ENCODE results near the gene HEATR5B. TPM values are rescaled to one million over a fixed set of nuclear protein-coding genes. Genes with fewer than 3 reads are reported as not detected.
A peak's percentile ranks its signal among the peaks of the same experiment; 100 is the strongest.
"Not testable (repeated sequence)": the region's sequence is repeated elsewhere in the genome, so short reads cannot be mapped to it uniquely, and the experiment has no call there.

HEATR5B gene
- polyA plus RNA-seq, 1 donor = 14.3 TPM

DNA sequence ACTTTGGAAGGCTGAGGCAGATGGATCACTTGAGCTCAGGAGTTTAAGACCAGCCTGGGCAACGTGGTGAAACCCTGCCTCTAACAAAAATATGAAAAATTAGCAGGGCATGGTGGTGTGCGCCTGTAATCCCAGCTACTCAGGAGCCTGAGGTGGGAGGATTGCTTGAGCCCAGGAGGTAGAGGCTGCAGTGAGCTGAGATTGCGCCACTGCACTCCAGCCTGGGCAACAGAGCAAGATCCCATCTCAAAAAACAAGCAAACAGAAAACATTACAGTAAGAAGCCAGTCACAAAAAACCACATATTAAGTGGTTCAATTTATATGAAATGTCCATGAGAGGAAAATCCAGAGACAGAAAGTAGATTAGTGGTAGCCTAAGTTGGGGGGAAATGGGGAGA is 105.2 kb downstream of the HEATR5B start:
- not testable (repeated sequence) for DNase-seq

DNA sequence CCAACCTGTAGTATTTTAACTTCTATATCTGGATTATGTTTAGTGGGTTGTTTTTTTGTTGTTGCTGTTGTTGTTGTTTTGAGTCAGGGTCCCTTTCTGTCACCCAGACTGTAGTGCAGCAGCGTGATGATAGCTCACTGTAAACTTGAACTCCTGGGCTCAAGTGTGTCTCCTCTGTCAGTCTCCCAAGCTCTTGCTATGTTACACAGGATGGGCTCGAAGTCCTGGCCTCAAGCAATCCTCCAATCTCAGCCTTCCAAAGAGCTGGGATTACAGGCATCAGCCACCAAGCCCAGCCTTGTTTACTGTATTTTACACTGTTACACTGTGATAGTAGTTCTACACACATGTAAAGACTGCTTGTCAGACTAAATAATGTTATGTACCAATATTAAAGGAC is 108.1 kb downstream of the HEATR5B start:
- no peak for DNase-seq

DNA sequence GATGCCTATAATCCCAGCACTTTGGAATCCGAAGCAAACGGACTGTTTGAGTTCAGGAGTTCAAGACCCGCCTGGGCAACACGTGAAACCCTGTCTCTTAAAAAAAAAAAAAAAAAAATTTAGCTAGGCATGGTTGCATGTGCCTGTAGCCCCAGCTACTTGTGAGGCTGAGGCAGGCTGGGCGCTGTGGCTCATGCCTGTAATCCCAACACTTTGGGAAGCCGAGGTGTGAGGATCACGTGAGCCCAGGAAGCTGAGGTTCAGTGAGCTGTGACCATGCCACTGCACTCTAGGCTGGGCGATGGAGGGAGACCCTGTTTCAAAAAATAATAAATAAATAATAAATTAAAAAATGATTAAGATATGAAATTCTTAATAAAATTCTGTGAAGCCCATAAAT is 108.9 kb downstream of the HEATR5B start:
- no peak for DNase-seq

DNA sequence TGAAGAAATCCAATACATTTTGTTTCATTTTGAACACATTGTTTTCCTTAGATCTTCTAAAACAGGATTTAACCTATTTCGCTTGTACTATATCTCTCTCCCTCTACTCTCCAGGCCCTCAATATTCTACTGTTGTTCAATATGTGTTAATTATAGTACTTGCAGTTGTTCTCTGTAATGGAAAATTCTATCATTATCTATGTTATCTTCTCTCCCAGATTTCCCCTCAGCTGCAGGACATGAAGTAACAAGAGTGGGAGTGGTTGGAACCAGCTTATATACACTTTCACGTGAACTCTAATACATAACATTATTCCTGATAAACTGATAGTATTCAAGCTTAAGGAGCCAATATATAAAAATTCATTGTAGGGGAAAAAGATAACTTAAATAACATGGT is 110.9 kb downstream of the HEATR5B start:
- DNase-seq = no peak

DNA sequence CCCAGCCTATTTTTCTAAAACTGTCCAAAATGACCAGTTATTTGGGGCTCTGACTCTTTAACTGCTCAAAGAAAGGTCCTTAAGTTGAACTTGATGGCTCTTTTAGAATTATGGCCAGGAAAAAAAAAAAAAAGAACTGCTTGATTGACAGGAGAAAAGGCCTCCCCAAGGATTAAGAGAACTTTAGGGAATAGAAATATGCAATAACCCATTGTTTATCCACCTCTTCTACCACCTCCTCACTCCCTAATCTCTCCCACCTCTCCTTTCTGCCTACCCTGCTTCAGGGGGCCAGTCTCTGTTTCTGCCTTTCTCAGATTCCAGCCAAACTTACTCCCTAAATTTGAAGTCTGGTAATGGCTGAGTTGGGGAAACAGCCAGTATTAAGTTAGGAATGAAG is 112.2 kb downstream of the HEATR5B start:
- DNase-seq = no peak

DNA sequence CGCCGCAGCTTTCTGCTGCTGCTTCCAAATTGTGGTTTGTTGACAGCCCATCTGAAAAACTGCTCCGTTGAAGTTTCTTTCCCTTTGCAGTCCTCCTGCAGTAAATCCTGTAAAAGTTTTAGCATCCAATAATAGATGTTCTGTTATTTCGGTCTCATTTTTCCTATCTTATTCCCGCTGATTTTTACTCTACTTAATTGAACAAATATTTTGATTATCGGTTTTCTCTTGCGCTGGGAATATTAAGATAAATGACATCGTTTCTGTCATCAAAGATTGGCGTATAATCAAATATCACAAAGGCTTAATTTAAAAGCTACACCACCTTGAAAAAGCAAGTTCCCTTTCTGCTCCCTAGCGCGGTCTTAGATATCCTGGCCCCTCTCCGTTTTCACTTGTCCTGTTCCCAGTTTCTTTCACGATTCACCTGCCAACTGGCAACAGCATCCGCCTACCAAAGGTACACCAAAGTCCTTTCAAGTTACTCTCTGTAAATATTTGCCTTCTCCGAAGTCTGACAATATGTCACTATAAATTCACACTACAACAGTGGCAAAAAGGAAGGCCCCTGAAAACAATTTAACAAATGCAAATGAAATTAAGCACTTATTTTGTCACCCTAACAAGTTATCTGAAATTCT is 116.8 kb downstream of the HEATR5B start:
- DNase-seq = no peak

DNA sequence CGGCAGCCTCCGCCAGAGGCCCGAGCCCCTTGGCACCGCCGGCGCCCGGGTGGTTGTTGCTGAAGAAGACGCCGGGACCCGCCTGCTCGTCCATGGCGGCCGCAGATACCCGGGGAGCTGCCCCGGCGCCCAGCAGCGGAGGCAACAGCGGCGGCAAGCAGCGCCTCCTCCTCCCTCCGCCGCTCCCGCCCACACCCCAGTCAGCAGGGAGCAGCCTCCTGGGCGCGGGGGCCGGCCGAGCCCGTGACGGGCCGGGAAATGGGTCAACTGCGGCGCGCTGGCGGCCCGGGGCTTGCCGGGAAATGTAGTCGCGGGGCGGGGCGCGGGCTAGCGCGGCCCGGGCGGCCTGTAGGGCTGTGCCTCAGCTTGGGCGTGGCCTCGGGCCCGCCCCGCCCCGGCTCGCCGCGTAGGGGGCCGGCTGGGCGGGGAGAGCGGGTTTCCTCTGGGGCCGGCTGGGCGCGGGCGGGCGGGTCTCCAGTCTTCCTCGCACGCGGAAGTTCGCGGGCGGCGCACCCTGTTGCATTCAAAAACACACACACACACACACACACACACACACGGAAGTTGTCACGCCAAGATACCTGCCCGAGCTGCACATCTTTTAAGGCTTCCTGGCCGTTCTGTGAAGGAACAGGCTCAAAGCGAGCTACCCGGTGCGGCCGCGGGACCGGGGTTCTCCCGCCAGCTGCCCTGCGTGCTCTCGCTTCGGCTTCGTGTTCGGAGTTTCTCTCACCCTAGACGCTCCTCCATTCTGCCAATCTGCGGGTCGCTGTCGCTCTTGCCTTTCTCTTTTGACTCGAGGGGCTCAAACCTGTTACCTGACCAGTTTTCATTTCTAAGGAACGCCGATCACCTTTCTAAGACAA is 117.6 kb downstream of the HEATR5B start, which contains the start of gene STRN:
TSS of gene STRN (minus strand) at position 167 of the 866 bp plus-strand sequence. CDS start at position 94, 73 bp downstream.
- DNase-seq = peak; percentile 98

DNA sequence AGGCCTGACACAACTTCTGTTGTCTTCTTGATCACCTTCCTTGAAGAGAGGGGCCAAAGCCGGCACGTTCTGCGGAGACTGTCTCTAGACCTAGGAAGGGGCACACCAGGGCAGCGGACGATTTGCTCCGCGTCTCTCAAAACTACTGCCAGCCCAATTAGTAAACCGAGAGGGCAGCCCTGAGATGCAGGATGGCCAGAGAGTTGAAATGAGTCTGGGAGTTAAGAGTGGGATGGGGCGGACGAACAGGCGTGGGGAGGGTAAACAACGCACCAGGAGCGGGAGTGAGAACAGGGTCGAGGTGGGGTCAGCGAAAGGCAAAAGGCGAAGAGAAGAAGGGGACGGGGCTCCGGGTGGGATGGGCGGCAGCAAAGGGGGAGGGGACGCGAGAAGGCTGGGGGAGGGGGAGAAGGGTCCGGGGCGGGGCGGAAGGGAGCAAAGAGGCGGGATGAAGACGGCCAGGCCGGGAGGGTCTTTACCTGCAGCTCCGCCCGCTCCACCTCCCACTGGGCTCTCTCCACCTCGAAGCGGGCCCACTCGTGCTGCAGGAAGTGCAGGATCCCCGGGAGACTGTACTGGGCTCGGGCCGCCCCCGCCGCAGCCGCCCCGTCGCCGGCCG is 118.3 kb downstream of the HEATR5B start:
- DNase-seq = peak; percentile 61

DNA sequence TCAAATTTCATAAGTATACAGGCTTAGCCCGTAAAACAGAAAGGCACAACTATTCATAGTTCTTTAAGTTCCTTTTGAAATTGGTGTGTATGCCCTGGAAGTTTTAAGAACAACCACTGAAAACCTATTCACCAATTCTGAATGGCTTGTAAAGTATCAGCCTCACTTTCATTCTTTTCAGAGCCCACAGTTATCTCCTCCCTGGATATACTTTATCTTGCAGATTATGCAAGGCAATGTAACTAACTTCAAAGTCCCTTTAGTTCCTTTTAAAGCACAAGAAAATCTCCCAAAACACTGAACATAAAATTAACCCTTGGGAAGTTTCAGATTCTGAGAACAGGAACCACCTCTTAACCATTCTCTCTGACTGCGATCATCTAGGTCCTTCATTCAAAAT is 119.0 kb downstream of the HEATR5B start:
- no peak for DNase-seq

DNA sequence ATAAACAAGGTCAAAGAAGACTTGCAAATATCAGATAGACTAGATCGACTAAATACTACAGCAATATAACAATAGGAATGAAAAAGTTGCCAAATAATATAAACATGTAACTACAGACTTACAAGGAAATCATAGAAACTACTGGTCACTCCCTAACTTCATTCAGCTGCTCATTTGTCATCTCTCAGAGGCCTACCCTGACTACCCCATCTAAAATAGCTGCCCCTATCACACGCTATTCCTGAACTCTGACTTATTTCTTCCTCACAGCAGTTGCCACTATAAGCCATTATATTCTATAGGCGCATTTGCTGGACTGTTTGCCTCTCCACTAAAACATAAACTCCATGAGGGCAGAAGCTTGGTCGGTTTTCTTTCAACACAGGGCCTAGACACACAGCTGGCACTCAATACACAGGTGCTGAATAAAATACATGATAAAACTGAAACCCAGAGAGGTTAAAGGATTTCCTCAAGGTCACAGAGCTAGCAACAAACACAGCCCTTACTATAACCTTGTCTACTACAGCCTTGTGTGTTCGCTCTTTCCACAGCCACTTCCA is 119.6 kb downstream of the HEATR5B start:
- DNase-seq = no peak

DNA sequence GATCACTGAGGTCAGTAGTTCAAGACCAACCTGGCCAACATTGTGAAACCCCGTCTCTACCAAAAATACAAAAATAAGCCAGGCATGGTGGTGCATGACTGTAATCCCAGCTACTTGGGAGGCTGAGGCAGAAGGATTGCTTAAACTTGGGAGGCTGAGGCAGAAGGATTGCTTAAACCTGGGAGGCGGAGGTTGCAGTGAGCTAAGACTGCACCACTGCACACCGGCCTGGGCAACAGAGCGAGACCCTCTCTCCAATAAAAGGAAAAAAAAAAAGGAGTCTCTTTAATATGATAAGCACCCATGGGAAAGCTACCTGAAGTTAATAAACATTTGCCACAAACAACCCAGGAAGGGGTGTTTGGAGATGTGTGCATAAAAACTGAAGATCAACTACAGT is 120.4 kb downstream of the HEATR5B start:
- DNase-seq = no peak

DNA sequence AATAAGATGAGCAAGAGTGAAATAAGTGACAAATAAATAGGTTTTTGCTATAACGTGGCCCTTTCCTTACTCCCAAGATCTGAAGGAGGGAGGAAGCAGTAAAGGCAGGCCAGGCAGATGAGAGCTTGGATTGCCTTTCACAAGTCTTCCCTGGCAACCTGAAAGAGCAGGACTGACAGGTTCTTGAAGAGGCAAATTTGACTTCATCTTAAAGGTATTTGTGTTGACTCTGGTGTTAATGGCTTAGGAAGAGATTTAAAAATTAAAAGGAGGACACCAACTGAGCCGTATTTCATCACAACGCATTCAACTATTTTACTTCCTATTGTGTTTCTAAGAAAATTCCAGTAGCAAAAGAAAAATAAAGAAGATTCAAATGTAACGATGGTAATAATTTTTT is 121.1 kb downstream of the HEATR5B start:
- DNase-seq = no peak

DNA sequence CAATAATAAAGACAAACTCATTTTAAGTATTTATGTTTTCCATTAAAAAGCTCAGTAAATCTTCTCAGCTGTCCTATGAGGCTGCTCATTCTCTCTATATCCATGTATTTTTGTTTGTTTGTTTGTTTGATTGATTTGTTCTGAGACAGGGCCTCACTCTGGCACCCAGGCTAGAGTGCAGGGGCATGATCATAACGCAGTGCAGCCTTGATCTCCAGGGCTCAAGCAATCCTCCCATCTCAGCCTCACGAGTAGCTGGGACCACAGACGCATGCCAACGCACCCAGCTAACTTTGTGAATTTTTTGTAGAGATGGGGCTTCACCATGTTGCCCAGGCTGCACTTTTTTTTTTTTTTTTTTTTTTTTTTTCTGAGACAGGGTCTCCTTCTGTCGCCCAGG is 123.4 kb downstream of the HEATR5B start:
- no peak for DNase-seq

DNA sequence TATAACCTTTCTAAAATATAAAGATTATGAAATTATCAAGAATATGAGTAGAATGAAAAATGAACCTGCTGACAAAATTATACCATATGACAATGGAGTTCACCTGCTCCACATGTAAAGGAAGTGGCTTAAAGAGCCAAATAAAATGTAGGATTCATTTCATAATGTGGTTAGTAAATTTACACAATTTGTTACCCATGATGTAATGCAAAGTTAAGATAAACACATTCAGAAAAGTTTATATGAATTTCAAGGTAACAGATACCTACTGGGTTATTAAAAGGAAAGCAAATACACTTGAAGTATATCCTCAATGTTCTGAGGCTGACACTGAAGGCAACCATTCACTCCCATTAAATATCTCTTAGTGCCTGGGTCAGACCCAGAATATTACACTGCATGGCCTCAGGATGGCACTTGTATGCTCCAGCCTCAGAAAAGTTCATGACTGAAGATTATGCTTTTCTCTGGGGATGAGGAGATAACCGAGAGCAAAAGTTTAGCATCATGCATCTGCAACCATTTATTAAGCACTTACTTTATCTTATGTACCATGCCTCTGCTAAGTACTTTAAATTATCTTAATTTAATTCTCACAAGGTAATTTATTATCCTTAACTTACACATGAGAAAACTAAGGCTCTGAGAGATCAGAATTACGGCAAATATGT is 124.0 kb downstream of the HEATR5B start:
- DNase-seq = no peak

DNA sequence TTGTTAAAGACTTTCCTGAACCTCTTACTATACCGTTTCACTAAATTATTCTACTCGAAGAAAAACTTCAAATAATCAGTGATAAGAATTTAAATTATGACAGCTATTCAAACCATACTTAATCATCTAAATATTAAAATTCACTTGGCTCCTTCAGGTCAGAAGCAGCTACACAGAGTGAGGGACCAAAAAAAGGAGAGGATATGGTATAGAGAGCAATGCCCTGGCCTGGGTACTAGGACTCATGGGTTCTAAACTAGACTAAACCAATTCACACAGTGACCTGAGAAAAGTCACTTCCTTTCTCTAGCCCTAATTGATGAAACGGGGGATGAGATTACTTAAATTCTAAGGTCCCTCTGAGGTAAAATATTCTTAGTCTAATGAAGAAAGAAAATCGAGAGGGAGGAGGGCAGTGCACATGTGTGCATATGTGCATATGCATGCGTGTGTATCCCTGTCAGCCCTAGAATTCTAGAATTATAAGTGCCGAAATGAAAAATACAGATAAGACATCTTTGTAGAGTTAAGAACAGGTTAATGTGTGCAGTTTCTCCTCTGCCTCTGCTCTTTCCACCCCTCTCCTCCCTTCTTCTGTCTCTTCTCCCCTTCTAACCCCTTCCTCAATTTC is 129.1 kb downstream of the HEATR5B start:
- no peak for DNase-seq

DNA sequence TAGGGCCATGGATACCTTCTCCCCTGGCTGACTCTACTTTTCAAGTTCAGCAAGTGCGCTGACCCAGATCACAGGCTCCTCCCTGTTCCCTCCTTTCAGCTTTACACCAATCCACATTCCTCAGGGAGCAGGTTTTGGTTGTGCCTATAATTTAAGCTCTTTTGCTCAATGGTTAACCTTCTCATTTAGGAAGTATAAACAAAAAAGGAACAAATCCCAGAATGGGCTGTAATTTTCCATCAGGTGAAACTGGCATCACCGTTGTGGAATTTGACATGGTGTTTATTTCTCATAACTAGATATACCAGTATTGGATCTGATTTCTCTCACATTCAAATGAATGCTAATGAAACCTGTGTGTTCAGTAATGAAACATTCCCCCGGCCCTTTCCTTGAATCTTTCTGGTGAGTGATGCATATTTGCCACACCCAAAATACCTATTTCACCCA is 131.4 kb downstream of the HEATR5B start:
- DNase-seq = no peak

DNA sequence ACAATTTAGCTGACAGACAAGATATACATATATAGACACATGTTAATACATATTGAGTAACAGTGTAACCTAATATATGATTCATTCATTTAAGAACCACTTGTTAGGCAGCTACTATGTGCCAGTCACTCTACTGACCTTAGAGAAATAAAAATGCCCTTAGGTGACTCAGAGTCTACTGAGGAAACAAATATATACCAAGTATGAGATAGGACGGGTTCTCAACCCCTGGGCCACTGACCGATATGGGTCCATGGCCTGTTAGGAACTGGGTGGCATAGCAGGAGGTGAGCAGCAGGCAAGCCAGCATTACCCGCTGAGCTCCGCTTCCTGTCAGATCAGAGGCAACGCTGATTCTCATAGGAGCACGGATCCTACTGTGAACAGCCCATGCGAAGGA is 132.6 kb downstream of the HEATR5B start:
- DNase-seq = no peak

DNA sequence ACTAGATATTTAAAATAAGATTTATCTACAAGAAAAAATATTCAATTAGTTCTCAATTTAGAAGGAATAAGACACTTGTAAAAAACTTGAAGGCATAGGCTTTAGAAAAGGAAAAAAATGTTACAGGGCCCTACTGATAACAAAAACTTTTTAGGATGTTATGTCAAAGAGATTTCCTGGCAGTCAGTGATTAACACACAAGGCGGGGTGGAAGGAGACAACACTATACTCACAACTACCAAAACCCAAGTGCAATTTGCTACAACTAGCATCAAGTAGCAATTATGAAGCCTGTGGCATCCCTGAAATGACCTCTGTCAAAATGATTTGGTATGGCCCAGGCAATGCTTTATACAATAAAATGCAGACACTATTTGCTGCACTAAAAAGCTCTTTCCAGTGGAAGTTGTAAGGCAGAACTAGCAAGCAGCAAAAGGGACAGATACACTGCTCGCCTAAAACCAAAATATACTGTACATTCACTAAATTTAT is 133.1 kb downstream of the HEATR5B start:
- no peak for DNase-seq

DNA sequence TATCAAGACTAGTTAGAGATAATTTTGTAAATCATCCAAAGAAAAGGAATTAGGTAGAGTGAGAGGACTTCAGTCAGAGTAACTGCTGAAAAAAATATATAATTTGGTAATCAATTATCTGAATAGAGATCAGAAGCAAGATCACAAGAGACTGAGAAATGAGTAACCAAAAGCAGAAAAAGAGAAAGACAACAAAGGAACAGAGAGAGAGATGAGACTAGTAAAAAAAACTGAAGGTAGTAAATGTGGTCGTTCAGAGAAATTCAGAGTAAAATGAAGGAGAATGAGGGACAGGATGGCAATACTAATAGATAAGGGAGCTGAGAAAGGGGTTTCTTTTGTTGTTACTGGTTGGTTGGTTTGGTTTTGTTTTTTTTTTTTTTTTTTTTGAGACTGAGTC is 134.3 kb downstream of the HEATR5B start:
- DNase-seq = no peak

DNA sequence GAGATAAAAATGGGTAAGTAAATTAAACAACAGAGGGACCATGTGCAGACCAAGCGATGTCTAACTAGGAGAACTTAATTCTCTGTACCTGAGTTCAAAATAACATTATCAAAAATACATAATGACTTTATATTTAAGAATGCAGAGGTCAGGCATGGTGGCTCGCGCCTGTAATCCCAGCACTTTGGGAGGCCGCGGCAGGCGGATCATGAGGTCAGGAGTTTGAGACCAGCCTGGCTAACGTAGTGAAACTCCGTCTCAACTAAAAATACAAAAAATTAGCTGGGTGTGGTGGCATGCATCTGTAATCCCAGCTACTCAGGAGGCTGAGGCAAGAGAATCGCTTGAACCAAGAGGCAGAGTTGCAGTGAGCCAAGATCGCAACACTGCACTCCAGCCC is 138.9 kb downstream of the HEATR5B start:
- not testable (repeated sequence) for DNase-seq

DNA sequence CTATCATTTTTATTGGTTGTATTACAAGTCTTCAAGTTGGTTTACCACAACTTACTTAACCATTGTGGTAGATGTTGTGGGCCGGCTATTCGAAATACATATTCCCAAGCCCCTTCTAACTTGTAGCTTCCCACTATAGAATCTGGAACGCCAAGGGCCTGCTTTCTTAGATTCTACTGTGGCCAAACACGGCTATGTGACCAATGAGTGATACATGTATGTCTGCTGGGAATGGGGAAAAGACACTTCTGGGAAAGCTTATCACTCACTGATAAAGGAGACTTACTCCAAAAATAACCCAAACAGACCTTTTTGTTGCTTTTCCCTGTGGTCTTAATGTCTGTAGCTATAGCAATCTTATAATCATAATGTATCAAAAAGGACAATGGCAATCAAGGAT is 142.3 kb downstream of the HEATR5B start:
- no peak for DNase-seq

DNA sequence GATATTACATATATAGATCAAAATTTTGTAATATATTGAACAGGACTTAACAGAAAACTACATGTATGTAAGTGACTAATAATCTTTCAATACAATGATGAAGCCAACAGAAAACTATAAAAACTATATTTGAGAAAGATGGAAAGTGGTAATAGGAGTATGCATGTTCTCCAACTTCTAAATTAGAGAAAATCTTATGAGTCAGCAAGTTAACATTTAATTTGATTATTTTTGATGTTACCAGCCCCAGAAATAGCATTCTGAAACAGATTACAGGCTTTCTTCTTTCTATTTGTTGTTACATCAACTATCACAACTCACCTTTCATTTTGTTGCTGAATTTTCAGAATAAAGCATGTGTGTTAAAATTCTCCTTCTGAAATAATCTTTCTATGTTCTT is 147.6 kb downstream of the HEATR5B start:
- DNase-seq = not testable (repeated sequence)
